PC-3 (cell line): Measurements from ENCODE around the gene NINJ2.

Experiments used
- EZH2 ChIP-seq: fragments of 300-600 bp; sonication (generic); IDR thresholded peaks from one replicate; pipeline ENCODE4 v1.6.1; 2017; ENCODE audit warnings: antibody characterized with exemption, mild to moderate bottlenecking, low read length; ENCODE audit not compliant: unreplicated experiment
- EZH2phosphoT487 ChIP-seq: fragments of 300-600 bp; sonication (generic); IDR thresholded peaks from 2 replicates; pipeline ENCODE4 v1.6.1; 2018; ENCODE audit warnings: mild to moderate bottlenecking, antibody characterized with exemption, low read length, borderline replicate concordance
- TF ChIP-seq, protein P1 (sequence below): fragments of 300-600 bp; sonication (generic); conservative IDR thresholded peaks from 2 replicates; pipeline ENCODE4 v1.5.1; 2017; ENCODE audit warnings: antibody characterized with exemption, low read depth, mild to moderate bottlenecking, low read length

DNA sequence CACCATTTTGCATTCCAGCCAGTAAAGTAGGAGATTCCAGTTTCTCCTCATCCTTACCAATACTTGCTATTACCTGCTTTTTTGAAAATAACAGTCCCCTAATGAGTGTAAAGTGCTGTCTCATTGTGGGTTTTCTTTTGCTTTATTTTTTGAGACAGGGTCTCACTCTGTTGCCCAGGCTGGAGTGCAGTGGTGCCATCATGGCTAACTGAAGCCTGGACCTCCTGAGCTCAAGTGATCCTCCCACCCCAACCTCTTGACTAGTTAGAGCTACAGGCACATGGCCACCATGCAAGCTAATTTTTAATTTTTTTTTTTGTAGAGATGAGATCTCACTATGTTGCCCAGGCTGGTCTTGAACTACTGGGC is 60.6 kb downstream of the NINJ2 start:
- no peak for TF ChIP-seq EZH2
- TF ChIP-seq, protein P1, sequence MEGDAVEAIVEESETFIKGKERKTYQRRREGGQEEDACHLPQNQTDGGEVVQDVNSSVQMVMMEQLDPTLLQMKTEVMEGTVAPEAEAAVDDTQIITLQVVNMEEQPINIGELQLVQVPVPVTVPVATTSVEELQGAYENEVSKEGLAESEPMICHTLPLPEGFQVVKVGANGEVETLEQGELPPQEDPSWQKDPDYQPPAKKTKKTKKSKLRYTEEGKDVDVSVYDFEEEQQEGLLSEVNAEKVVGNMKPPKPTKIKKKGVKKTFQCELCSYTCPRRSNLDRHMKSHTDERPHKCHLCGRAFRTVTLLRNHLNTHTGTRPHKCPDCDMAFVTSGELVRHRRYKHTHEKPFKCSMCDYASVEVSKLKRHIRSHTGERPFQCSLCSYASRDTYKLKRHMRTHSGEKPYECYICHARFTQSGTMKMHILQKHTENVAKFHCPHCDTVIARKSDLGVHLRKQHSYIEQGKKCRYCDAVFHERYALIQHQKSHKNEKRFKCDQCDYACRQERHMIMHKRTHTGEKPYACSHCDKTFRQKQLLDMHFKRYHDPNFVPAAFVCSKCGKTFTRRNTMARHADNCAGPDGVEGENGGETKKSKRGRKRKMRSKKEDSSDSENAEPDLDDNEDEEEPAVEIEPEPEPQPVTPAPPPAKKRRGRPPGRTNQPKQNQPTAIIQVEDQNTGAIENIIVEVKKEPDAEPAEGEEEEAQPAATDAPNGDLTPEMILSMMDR, result no peak
- TF ChIP-seq EZH2phosphoT487, result no peak
